Peyer's patch (tissue), 4 donors: ENCODE results near the gene MRGPRD.

Source experiments
- POLR2A ChIP-seq, 2 donors: fragments of 450-650 bp; IDR thresholded peaks; one replicate each; pipeline ENCODE4 v1.5.1; 2017; ENCODE audit warnings: antibody characterized with exemption in 2 of 2, mild to moderate bottlenecking in 2 of 2, moderate library complexity in 2 of 2
- TF ChIP-seq, protein P1 (sequence below), 6 experiments: fragments of 450-650 bp in 4 of 6; fragments of 200-600 bp in 2 of 6; sonication (generic) in 1 of 6; IDR thresholded peaks; one replicate each; pipeline ENCODE4 v1.5.1; 2017 to 2019; ENCODE audit warnings: antibody characterized with exemption in 6 of 6, mild to moderate bottlenecking in 3 of 6, moderate library complexity in 1 of 6

- TF ChIP-seq POLR2A (IDR thresholded peaks at IDR 0.05), result no peak
- TF ChIP-seq, protein P1, sequence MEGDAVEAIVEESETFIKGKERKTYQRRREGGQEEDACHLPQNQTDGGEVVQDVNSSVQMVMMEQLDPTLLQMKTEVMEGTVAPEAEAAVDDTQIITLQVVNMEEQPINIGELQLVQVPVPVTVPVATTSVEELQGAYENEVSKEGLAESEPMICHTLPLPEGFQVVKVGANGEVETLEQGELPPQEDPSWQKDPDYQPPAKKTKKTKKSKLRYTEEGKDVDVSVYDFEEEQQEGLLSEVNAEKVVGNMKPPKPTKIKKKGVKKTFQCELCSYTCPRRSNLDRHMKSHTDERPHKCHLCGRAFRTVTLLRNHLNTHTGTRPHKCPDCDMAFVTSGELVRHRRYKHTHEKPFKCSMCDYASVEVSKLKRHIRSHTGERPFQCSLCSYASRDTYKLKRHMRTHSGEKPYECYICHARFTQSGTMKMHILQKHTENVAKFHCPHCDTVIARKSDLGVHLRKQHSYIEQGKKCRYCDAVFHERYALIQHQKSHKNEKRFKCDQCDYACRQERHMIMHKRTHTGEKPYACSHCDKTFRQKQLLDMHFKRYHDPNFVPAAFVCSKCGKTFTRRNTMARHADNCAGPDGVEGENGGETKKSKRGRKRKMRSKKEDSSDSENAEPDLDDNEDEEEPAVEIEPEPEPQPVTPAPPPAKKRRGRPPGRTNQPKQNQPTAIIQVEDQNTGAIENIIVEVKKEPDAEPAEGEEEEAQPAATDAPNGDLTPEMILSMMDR (IDR thresholded peaks at IDR 0.05), result no peak
These were observed 46.5 kb downstream of the MRGPRD start for GRCh38 chr11:68934321-68934645.
